ENCODE measurements around the gene MARCHF3. TPM values are rescaled to one million over a fixed set of nuclear protein-coding genes. Genes with fewer than 3 reads are reported as not detected.

The MARCHF3 gene
- total and polyA plus RNA-seq, 7 donors = 4.4 to 31.8 (median 14.6) TPM

DNA sequence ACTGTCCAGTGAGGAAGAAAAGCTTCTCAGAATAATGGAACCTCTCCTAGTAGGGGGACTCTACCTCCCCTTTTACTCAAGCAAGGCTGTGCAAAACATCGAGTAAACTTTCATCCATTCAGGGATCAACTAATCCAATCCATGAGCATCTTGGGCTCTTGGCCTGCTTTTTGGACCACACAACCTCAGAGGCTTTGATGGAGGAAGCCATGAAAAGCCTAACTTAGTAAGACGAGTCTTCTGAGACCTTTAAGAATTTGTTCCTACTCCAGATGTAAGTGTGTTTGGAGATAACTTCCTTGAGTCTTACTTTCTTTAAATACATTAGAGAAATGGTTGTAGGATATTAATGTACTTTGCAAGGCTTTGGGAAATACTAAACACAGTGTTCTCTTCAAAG, 49.1 kb downstream of the MARCHF3 start:
- H3K27ac ChIP-seq = no peak overlapping the region
- no peak for TF ChIP-seq POLR2A (IDR thresholded peaks at IDR 0.05)
- no peak for TF ChIP-seq POLR2AphosphoS5 (IDR thresholded peaks at IDR 0.05)
- TF ChIP-seq, protein P1, sequence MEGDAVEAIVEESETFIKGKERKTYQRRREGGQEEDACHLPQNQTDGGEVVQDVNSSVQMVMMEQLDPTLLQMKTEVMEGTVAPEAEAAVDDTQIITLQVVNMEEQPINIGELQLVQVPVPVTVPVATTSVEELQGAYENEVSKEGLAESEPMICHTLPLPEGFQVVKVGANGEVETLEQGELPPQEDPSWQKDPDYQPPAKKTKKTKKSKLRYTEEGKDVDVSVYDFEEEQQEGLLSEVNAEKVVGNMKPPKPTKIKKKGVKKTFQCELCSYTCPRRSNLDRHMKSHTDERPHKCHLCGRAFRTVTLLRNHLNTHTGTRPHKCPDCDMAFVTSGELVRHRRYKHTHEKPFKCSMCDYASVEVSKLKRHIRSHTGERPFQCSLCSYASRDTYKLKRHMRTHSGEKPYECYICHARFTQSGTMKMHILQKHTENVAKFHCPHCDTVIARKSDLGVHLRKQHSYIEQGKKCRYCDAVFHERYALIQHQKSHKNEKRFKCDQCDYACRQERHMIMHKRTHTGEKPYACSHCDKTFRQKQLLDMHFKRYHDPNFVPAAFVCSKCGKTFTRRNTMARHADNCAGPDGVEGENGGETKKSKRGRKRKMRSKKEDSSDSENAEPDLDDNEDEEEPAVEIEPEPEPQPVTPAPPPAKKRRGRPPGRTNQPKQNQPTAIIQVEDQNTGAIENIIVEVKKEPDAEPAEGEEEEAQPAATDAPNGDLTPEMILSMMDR (IDR thresholded peaks at IDR 0.05) = no peak
- no peak for TF ChIP-seq EP300 (IDR thresholded peaks at IDR 0.05)
- no peaks in the 10 kb centered on the region for H3K4me1 ChIP-seq
- H3K9me3 ChIP-seq = no peaks in the 10 kb centered on the region
- H3K36me3 ChIP-seq = no peaks in the 10 kb centered on the region
- 89 to 95% methylated on average over 2 of the region's 2 CpGs for WGBS, 2 donors
- intact Hi-C loops (cut with DNase I) = no loop called here
- DNase-seq = no peak
- H3K27me3 ChIP-seq = no peaks in the 10 kb centered on the region
- no peak overlapping the region for H3K4me3 ChIP-seq

DNA sequence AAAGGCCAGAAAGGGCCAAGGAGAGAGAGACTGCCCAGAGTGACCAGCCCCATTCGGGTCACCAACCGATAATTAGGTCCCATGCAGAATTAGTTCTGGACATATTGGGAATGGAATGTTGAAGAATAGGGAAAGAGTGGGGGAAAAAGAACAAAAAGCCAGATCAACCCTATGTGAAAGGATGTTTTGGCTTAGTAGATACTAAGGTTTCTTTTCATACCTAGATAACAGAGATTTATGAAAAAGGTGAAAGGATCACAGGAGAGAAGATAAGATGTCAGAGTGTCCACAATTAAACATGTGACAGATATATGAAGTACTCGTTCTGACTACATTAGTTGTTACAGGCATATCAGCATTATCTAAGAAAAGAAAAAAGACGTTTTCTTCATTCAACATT, 52.1 kb downstream of the MARCHF3 start:
- H3K4me1 ChIP-seq = no peaks in the 10 kb centered on the region
- no peak overlapping the region for H3K4me3 ChIP-seq
- DNase-seq = no peak
- no peak overlapping the region for H3K27ac ChIP-seq
- 88 to 89% methylated on average over 4 of the region's 4 CpGs for WGBS, 2 donors
- intact Hi-C loops (cut with DNase I) = no loop called here
- H3K9me3 ChIP-seq = no peaks in the 10 kb centered on the region
- H3K27me3 ChIP-seq = no peaks in the 10 kb centered on the region
- H3K36me3 ChIP-seq = no peaks in the 10 kb centered on the region
- TF ChIP-seq, protein P1 (IDR thresholded peaks at IDR 0.05) = no peak
- TF ChIP-seq POLR2AphosphoS5 (IDR thresholded peaks at IDR 0.05) (no peak), EP300 (IDR thresholded peaks at IDR 0.05) (no peak), POLR2A (IDR thresholded peaks at IDR 0.05) (no peak)

DNA sequence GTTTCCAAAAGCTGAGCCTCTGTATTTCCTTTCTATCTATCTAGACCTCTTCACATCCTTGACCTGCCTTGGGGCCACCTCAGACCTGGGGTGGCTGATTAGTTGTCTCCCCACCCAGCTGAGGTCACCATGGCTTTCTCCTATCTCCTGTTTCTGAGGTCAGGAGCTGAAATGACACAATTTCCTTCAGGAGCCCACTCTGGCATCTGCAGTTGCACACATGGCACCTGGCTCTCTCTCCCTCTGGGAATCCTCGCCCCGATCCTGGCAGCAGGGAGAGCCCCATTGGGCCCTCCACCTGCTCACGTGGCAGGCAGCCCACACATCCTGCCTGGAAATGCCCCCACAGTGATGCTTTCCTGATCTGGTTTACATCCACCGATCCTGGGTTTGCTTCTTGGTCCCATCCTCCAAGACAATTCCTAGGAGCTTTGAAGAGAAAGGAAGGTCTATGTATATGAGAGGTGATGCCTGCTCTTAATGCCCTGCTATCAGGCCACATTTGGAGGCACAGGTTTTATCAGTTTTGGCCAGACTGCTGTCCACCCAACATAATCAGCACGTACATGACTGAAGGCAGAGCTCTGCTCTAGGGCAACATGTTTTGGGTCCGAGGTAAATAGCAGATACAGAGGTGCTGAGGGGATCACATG, 53.7 kb downstream of the MARCHF3 start:
- Histone ChIP-seq H3K27ac (no peak overlapping the region), H3K4me1 (peaks cover 0 to 2% (median 0%) of the 10 kb centered on the region in 4 donors), H3K4me3 (no peak overlapping the region), H3K27me3 (no peaks in the 10 kb centered on the region), H3K9me3 (no peaks in the 10 kb centered on the region), H3K36me3 (no peaks in the 10 kb centered on the region)
- 86 to 96% methylated on average over 6 of the region's 6 CpGs for WGBS, 2 donors
- TF ChIP-seq POLR2AphosphoS5 (IDR thresholded peaks at IDR 0.05) = no peak
- no peak for TF ChIP-seq POLR2A (IDR thresholded peaks at IDR 0.05)
- no peak for TF ChIP-seq EP300 (IDR thresholded peaks at IDR 0.05)
- TF ChIP-seq, protein P1 (IDR thresholded peaks at IDR 0.05) = no peak
- DNase-seq = no peak
- intact Hi-C loops (cut with DNase I) = no loop called here

DNA sequence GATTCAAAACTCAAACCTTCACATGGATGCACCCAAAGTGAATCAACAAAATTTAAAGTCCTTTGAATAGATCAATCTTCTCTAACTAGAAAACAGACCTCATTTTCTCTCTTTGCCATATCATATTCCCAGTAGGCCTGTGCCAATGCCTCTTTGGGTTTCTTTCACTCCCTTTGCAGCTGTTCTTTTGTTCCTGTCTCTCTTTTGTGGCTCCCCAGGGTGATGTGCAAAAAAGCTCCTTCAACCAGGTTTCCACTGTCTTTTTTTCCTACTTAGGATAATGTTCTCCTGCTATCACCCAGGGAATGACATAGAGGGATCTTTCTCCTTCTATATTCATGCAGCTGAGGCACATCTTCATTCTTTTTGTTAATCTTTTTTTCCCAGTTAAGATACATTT, 54.6 kb downstream of the MARCHF3 start:
- Histone ChIP-seq H3K27ac (no peak overlapping the region), H3K4me1 (peaks cover 0 to 4% (median 0%) of the 10 kb centered on the region in 4 donors), H3K9me3 (no peaks in the 10 kb centered on the region), H3K27me3 (no peaks in the 10 kb centered on the region), H3K4me3 (no peak overlapping the region), H3K36me3 (no peaks in the 10 kb centered on the region)
- DNase-seq = no peak
- TF ChIP-seq POLR2AphosphoS5 (IDR thresholded peaks at IDR 0.05) (no peak), EP300 (IDR thresholded peaks at IDR 0.05) (no peak), POLR2A (IDR thresholded peaks at IDR 0.05) (no peak)
- TF ChIP-seq, protein P1 (IDR thresholded peaks at IDR 0.05) = no peak
- intact Hi-C loops (cut with DNase I) = no loop called here

DNA sequence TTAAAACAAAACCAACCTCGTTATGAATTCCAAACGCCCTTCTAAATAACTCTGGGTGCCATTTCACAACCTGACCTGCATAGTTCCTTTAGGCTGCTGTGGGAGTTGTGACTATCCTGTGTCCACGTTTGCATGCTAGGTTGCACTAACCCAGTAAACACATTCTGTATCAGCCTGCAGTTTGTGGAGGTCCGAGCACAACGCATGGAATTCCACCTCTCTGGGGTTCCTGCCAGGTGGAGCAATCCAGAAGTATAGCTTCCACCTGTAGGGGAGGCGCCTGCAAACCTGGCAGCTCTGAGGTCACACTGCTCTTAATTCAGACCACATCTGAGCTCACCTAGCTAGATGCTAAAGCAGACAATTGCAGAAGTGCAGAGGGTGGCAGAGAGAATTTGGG, 57.2 kb downstream of the MARCHF3 start:
- TF ChIP-seq POLR2A (IDR thresholded peaks at IDR 0.05) = no peak
- no peak for TF ChIP-seq EP300 (IDR thresholded peaks at IDR 0.05)
- TF ChIP-seq, protein P1 (IDR thresholded peaks at IDR 0.05) = no peak
- no peak for TF ChIP-seq POLR2AphosphoS5 (IDR thresholded peaks at IDR 0.05)
- H3K36me3 ChIP-seq = no peaks in the 10 kb centered on the region
- 65 to 69% methylated on average over 6 of the region's 6 CpGs for WGBS, 2 donors
- no peaks in the 10 kb centered on the region for H3K27me3 ChIP-seq
- no peak overlapping the region for H3K27ac ChIP-seq
- H3K9me3 ChIP-seq = no peaks in the 10 kb centered on the region
- intact Hi-C loops (cut with DNase I) = no loop called here
- H3K4me3 ChIP-seq = no peak overlapping the region
- DNase-seq = no peak
- H3K4me1 ChIP-seq = peaks cover 0 to 4% (median 0%) of the 10 kb centered on the region in 4 donors
